Gastrocnemius medialis (tissue), 4 donors: ENCODE results near the gene LMBRD2. TPM values are rescaled to one million over a fixed set of nuclear protein-coding genes. Genes with fewer than 3 reads are reported as not detected.
A peak's percentile ranks its signal among the peaks of the same experiment; 100 is the strongest.

ENCODE experiments used
- ATAC-seq, 2 donors: fragments of 150-250 bp; one replicate each; pipeline ENCODE4 v1.9.1; 2016
- DNase-seq, 2 donors: peaks; one replicate each; pipeline ENCODE4 v3.0.0-alpha.2; 2019
- H3K27ac ChIP-seq, 4 donors: fragments of 200-600 bp; sonication (generic); 1 replicate in 1 of 4; 2 replicates in 3 of 4; pipeline ENCODE4 v1.5.1; 2016 to 2018; ENCODE audit warnings: mild to moderate bottlenecking in 2 of 4, moderate library complexity in 1 of 4
- H3K27me3 ChIP-seq, 3 donors: fragments of 200-600 bp; sonication (generic) in 2 of 3; 1 replicate in 1 of 3; 2 replicates in 2 of 3; pipeline versions ENCODE4 v1.5.1 to v1.6.0; 2016 to 2019; ENCODE audit warnings: mild to moderate bottlenecking in 1 of 3, moderate library complexity in 1 of 3
- H3K36me3 ChIP-seq, 2 donors: fragments of 200-600 bp; sonication (generic) in 1 of 2; one replicate each; pipeline ENCODE4 v1.5.1; 2017 to 2018
- H3K4me1 ChIP-seq, 2 donors: fragments of 200-600 bp; sonication (generic) in 1 of 2; one replicate each; pipeline ENCODE4 v1.5.1; 2016 to 2017; ENCODE audit warnings: mild to moderate bottlenecking in 2 of 2
- H3K4me3 ChIP-seq, 4 donors: fragments of 200-600 bp; sonication (generic) in 3 of 4; 1 replicate in 1 of 4; 2 replicates in 3 of 4; pipeline ENCODE4 v1.5.1; 2016 to 2019; ENCODE audit warnings: mild to moderate bottlenecking in 2 of 4
- H3K9me3 ChIP-seq, 3 donors: fragments of 200-600 bp; sonication (generic) in 2 of 3; 1 replicate in 1 of 3; 2 replicates in 2 of 3; pipeline ENCODE4 v1.5.1; 2016 to 2019
- POLR2A ChIP-seq, 2 donors: fragments of 450-650 bp; IDR thresholded peaks; one replicate each; pipeline ENCODE4 v1.6.1; 2017; ENCODE audit warnings: antibody characterized with exemption in 2 of 2, mild to moderate bottlenecking in 2 of 2, moderate library complexity in 2 of 2
- in situ Hi-C, 4 donors: fragments of 200-750 bp; cut with MboI; loops; one replicate each; pipeline versions ENCODE4 v1.15.0 to v1.8.0; 2017; ENCODE audit warnings: low sequenced_read_pairs in 4 of 4
- intact Hi-C: fragments of 100-400 bp; cut with DNase I; formaldehyde crosslinking; loops from one replicate; pipeline ENCODE4 v1.15.1; 2023; ENCODE audit warnings: low total_unique reads
- total RNA-seq, 4 donors: library from RNA; depleted of rRNA; stranded (reverse); fragments of >200 nt; gene quantifications; one replicate each; pipeline versions ENCODE4 v1.1.0 to v1.2.3, GENCODE V29; 2016
- TF ChIP-seq, protein P1 (sequence below), 5 experiments: fragments of 450-650 bp in 3 of 5; fragments of 200-600 bp in 2 of 5; sonication (generic) in 2 of 5; IDR thresholded peaks in 4 of 5; conservative IDR thresholded peaks in 1 of 5; 1 replicate in 4 of 5; 2 replicates in 1 of 5; pipeline ENCODE4 v1.5.1; 2016 to 2019; ENCODE audit warnings: antibody characterized with exemption in 5 of 5, mild to moderate bottlenecking in 3 of 5, moderate library complexity in 3 of 5

Gene LMBRD2
- total RNA-seq, 4 donors from 2014 or later = 12.2 to 29.0 (median 21.3) TPM

DNA sequence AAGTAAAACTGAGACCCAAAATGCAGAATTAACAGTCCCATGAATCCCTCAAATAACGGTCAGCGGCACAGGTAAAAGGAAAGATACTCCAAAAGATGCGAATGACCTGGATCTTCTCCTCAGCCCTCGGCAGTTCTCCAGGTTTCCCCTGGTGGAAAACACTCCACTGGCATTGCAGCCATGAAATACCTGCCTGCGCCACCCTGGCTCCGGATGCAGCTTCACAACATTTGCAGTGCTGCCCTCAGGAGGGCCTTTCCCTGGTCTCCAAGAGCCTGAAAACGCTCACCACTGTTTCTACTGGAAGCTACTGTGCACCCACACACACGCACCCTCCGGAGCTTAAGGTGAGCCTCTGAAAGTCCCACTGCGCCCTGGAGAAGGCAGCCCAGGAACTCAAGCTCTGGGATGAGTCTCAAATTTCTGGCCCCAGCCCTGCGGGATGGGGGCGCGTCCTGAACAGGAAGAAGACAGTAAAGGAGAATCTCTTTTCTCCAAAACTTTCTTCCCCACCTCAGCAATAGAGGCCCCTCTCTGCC is 85.6 kb downstream of the LMBRD2 start:
- intact Hi-C loops = no loop called here
- TF ChIP-seq, protein P1, sequence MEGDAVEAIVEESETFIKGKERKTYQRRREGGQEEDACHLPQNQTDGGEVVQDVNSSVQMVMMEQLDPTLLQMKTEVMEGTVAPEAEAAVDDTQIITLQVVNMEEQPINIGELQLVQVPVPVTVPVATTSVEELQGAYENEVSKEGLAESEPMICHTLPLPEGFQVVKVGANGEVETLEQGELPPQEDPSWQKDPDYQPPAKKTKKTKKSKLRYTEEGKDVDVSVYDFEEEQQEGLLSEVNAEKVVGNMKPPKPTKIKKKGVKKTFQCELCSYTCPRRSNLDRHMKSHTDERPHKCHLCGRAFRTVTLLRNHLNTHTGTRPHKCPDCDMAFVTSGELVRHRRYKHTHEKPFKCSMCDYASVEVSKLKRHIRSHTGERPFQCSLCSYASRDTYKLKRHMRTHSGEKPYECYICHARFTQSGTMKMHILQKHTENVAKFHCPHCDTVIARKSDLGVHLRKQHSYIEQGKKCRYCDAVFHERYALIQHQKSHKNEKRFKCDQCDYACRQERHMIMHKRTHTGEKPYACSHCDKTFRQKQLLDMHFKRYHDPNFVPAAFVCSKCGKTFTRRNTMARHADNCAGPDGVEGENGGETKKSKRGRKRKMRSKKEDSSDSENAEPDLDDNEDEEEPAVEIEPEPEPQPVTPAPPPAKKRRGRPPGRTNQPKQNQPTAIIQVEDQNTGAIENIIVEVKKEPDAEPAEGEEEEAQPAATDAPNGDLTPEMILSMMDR (IDR thresholded peaks at IDR 0.05 in 4 of 5, conservative IDR thresholded peaks at IDR 0.05 in 1 of 5) = no peak
- no peak for TF ChIP-seq POLR2A (IDR thresholded peaks at IDR 0.05)
- peak overlapping the region in 3 of 4 donors; percentile 28 to 36 (median 32) for H3K4me3 ChIP-seq
- no peaks in the 10 kb centered on the region for H3K36me3 ChIP-seq
- no peak for ATAC-seq
- in situ Hi-C loops = no loop called here
- no peak for DNase-seq
- H3K27me3 ChIP-seq = peaks cover 7 to 10% (median 10%) of the 10 kb centered on the region in 3 donors
- no peaks in the 10 kb centered on the region for H3K9me3 ChIP-seq
- H3K4me1 ChIP-seq = no peaks in the 10 kb centered on the region
- no peak overlapping the region for H3K27ac ChIP-seq

DNA sequence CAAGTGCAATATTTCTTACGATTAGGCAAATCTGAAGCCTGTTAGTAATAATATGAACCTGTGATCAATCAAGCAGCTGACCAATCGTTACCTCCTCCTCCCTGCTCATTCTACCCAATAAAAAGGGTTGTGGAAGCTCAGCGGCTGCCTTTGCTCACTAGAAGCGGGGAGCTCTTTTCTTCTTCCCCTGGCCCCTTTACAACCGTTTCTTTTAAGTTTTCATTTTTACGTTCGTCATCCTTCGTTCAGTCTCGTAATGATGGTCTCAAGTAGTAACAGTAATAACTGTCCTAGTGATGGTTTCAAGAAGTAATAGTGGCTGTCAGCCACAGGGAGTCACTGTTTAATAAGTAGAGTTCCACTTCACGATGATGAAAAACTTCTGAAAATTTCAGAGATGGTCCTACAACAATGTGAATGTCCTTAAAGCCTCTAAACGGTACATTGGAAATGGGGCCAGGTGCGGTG is 91.2 kb downstream of the LMBRD2 start:
- no peaks in the 10 kb centered on the region for H3K36me3 ChIP-seq
- no peak overlapping the region for H3K27ac ChIP-seq
- H3K9me3 ChIP-seq = no peaks in the 10 kb centered on the region
- H3K4me1 ChIP-seq = no peaks in the 10 kb centered on the region
- H3K4me3 ChIP-seq = no peak overlapping the region
- ATAC-seq (no peak), DNase-seq (no peak)
- in situ Hi-C loops (no loop called here), intact Hi-C loops (no loop called here)
- H3K27me3 ChIP-seq = peaks cover 7 to 10% (median 8%) of the 10 kb centered on the region in 3 donors
- no peak for TF ChIP-seq POLR2A (IDR thresholded peaks at IDR 0.05)
- TF ChIP-seq, protein P1 (IDR thresholded peaks at IDR 0.05 in 4 of 5, conservative IDR thresholded peaks at IDR 0.05 in 1 of 5) = no peak

DNA sequence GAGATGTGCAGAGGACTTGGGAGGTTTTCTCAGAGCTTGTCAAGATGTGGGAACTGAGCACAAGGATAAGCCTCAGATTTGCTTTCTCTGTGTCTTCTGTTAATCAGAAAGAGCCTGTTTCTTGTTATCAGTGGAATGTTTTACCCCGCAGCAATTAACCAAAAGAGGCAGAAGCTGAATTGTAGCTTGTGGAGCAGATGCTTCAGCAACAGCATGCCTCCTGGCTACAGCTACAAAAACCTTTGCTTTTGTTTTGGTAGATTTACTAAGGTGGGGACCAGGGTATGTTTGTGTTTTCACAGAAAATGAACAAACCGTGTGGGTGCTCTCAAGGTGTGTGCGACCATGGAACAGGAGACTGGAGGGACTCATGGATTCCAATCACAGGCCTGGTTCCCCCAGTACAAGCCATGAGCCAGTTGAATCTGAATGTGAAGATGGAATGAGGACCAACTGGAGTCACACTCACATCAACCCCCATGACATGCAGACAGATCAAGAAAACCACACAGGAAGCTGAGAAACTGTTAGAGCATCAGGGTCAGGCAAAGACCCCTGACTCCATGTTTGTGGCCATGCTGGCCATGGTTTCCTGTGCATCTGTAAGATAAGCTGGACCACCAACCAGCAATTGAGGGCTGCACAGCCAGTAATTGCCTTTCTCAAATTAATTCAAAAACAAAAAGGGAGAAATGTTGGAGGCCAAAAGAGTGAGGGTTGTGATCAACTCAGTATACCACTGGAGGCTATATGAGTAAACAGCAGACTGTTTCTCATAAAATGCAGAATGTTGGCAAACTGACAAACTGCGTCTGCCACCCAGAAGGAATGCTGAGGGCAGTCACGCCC is 91.9 kb downstream of the LMBRD2 start:
- in situ Hi-C loops = no loop called here
- Histone ChIP-seq H3K4me3 (no peak overlapping the region), H3K27ac (no peak overlapping the region), H3K27me3 (peaks cover 1 to 10% (median 4%) of the 10 kb centered on the region in 3 donors), H3K36me3 (no peaks in the 10 kb centered on the region), H3K9me3 (no peaks in the 10 kb centered on the region), H3K4me1 (no peaks in the 10 kb centered on the region)
- ATAC-seq (no peak), DNase-seq (no peak)
- TF ChIP-seq POLR2A (IDR thresholded peaks at IDR 0.05) = no peak
- TF ChIP-seq, protein P1 (IDR thresholded peaks at IDR 0.05 in 4 of 5, conservative IDR thresholded peaks at IDR 0.05 in 1 of 5) = no peak
- intact Hi-C loops = no loop called here

DNA sequence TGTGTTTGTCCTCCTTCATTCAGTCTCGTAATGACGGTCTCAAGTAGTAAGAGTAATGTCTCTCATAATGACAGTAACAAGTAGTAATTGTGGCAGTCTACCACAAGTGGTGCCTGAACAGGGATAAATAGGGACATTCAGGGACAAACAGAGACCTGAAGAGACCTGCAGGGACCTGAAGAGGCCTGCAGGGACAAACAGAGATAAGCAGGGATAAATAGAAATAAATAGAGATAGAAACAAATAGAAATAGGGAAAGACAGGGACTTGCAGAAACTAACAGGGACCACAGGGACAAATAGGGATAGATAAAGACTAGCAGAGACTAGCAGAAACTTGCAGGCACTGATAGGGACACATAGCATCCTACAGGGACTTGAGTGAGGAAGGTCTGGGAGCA is 92.9 kb downstream of the LMBRD2 start:
- no peak overlapping the region for H3K27ac ChIP-seq
- ATAC-seq = no peak
- TF ChIP-seq POLR2A (IDR thresholded peaks at IDR 0.05) = no peak
- TF ChIP-seq, protein P1 (IDR thresholded peaks at IDR 0.05 in 4 of 5, conservative IDR thresholded peaks at IDR 0.05 in 1 of 5) = no peak
- in situ Hi-C loops = no loop called here
- H3K27me3 ChIP-seq = peaks cover 0 to 4% (median 3%) of the 10 kb centered on the region in 3 donors
- no peak overlapping the region for H3K4me3 ChIP-seq
- H3K4me1 ChIP-seq = no peaks in the 10 kb centered on the region
- no peak for DNase-seq
- intact Hi-C loops = no loop called here
- no peaks in the 10 kb centered on the region for H3K36me3 ChIP-seq
- H3K9me3 ChIP-seq = no peaks in the 10 kb centered on the region
